ENCODE measurements around the gene TTLL11. TPM values are rescaled to one million over a fixed set of nuclear protein-coding genes. Genes with fewer than 3 reads are reported as not detected.

TTLL11 gene
- total RNA-seq, 4 donors from 2014 or later, result 7.9 to 14.4 (median 9.7) TPM

- WGBS, 2 donors, result 90 to 95% methylated on average over 7 of the region's 7 CpGs
- no peaks in the 10 kb centered on the region for H3K36me3 ChIP-seq
- intact Hi-C loops (cut with DNase I), result loop anchor here (10.0 kb wide), 1 partner anchor 167 kb away; no protein-coding TSS in a partner anchor
- H3K27me3 ChIP-seq, result no peaks in the 10 kb centered on the region
- no peak for TF ChIP-seq CTCF (IDR thresholded peaks at IDR 0.05)
- no peak for TF ChIP-seq POLR2A (IDR thresholded peaks at IDR 0.05)
- no peaks in the 10 kb centered on the region for H3K9me3 ChIP-seq
- H3K27ac ChIP-seq, result no peak overlapping the region
- H3K4me3 ChIP-seq (replicated peaks in 1 of 3), result no peak overlapping the region
- no peak for DNase-seq
- no peaks in the 10 kb centered on the region for H3K4me1 ChIP-seq
Observed at GRCh38 chr9:121852241-121852640, 240.9 kb downstream of the TTLL11 start.

- no peak for DNase-seq
- H3K4me3 ChIP-seq (replicated peaks in 1 of 3), result no peak overlapping the region
- H3K27ac ChIP-seq, result no peak overlapping the region
- intact Hi-C loops (cut with DNase I), result loop anchor here (10.0 kb wide), 1 partner anchor 167 kb away; no protein-coding TSS in a partner anchor
- no peaks in the 10 kb centered on the region for H3K9me3 ChIP-seq
- no peaks in the 10 kb centered on the region for H3K27me3 ChIP-seq
- H3K36me3 ChIP-seq, result no peaks in the 10 kb centered on the region
- 85 to 91% methylated on average over 9 of the region's 9 CpGs for WGBS, 2 donors
- no peaks in the 10 kb centered on the region for H3K4me1 ChIP-seq
- TF ChIP-seq CTCF (IDR thresholded peaks at IDR 0.05), result no peak
- no peak for TF ChIP-seq POLR2A (IDR thresholded peaks at IDR 0.05)
Observed at GRCh38 chr9:121851641-121852091, 241.4 kb downstream of the TTLL11 start.

- H3K9me3 ChIP-seq, result no peaks in the 10 kb centered on the region
- no peaks in the 10 kb centered on the region for H3K36me3 ChIP-seq
- H3K4me1 ChIP-seq, result no peaks in the 10 kb centered on the region
- no peak overlapping the region for H3K4me3 ChIP-seq (replicated peaks in 1 of 3)
- H3K27ac ChIP-seq, result no peak overlapping the region
- no peaks in the 10 kb centered on the region for H3K27me3 ChIP-seq
- no peak for DNase-seq
- TF ChIP-seq POLR2A (IDR thresholded peaks at IDR 0.05) (no peak), CTCF (IDR thresholded peaks at IDR 0.05) (no peak)
- WGBS, 2 donors, result 84 to 96% methylated on average over 2 of the region's 2 CpGs
- intact Hi-C loops (cut with DNase I), result loop anchor here (10.0 kb wide), 1 partner anchor 166 kb away; no protein-coding TSS in a partner anchor
Observed at GRCh38 chr9:121850366-121850765, 242.7 kb downstream of the TTLL11 start.

- TF ChIP-seq POLR2A (IDR thresholded peaks at IDR 0.05), result no peak
- TF ChIP-seq CTCF (IDR thresholded peaks at IDR 0.05), result no peak
- no peaks in the 10 kb centered on the region for H3K27me3 ChIP-seq
- no peaks in the 10 kb centered on the region for H3K4me1 ChIP-seq
- H3K9me3 ChIP-seq, result no peaks in the 10 kb centered on the region
- H3K4me3 ChIP-seq (replicated peaks in 1 of 3), result no peak overlapping the region
- intact Hi-C loops (cut with DNase I), result no loop called here
- H3K36me3 ChIP-seq, result no peaks in the 10 kb centered on the region
- WGBS, 2 donors, result 70 to 97% methylated on average over 4 of the region's 4 CpGs
- no peak for DNase-seq
- no peak overlapping the region for H3K27ac ChIP-seq
Observed at GRCh38 chr9:121849554-121849953, 243.6 kb downstream of the TTLL11 start.

DNA sequence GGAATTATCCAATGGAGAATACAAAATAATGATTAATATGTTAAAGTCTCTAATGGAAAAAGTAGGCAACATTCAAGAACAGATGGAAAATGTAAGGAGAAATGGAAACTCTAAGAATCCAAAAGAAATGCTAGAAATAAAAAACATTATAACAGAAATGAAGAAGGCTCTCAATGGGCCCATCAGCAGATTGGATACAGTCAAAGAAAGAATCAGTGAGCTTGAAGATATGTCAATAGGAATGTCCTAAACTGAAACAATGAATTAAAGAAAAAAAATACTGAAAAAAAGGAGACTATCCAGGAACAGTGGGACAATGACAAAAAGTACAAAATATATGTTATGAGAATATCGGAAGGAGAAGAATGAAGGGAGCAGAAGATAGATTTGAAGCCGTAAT is 248.5 kb downstream of the TTLL11 start:
- Histone ChIP-seq H3K27me3 (no peaks in the 10 kb centered on the region), H3K27ac (no peak overlapping the region), H3K4me1 (peaks cover 7 to 19% of the 10 kb centered on the region in 2 donors), H3K9me3 (no peaks in the 10 kb centered on the region), H3K4me3 (replicated peaks in 1 of 3) (no peak overlapping the region), H3K36me3 (no peaks in the 10 kb centered on the region)
- TF ChIP-seq POLR2A (IDR thresholded peaks at IDR 0.05) (no peak), CTCF (IDR thresholded peaks at IDR 0.05) (no peak)
- WGBS, 2 donors, result 49 to 97% methylated on average over 2 of the region's 2 CpGs
- intact Hi-C loops (cut with DNase I), result no loop called here
- no peak for DNase-seq
